Right forelimb (tissue), 1 donor: Measurements from ENCODE around the gene RBL1.
A peak's percentile ranks its signal among the peaks of the same experiment; 100 is the strongest.
"Not testable (repeated sequence)": the region's sequence is repeated elsewhere in the genome, so short reads cannot be mapped to it uniquely, and the experiment has no call there.

ENCODE experiments used
- DNase-seq: peaks from one replicate; pipeline ENCODE4 v3.0.0-alpha.2; 2018

Gene RBL1, protein sequence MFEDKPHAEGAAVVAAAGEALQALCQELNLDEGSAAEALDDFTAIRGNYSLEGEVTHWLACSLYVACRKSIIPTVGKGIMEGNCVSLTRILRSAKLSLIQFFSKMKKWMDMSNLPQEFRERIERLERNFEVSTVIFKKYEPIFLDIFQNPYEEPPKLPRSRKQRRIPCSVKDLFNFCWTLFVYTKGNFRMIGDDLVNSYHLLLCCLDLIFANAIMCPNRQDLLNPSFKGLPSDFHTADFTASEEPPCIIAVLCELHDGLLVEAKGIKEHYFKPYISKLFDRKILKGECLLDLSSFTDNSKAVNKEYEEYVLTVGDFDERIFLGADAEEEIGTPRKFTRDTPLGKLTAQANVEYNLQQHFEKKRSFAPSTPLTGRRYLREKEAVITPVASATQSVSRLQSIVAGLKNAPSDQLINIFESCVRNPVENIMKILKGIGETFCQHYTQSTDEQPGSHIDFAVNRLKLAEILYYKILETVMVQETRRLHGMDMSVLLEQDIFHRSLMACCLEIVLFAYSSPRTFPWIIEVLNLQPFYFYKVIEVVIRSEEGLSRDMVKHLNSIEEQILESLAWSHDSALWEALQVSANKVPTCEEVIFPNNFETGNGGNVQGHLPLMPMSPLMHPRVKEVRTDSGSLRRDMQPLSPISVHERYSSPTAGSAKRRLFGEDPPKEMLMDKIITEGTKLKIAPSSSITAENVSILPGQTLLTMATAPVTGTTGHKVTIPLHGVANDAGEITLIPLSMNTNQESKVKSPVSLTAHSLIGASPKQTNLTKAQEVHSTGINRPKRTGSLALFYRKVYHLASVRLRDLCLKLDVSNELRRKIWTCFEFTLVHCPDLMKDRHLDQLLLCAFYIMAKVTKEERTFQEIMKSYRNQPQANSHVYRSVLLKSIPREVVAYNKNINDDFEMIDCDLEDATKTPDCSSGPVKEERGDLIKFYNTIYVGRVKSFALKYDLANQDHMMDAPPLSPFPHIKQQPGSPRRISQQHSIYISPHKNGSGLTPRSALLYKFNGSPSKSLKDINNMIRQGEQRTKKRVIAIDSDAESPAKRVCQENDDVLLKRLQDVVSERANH

DNA sequence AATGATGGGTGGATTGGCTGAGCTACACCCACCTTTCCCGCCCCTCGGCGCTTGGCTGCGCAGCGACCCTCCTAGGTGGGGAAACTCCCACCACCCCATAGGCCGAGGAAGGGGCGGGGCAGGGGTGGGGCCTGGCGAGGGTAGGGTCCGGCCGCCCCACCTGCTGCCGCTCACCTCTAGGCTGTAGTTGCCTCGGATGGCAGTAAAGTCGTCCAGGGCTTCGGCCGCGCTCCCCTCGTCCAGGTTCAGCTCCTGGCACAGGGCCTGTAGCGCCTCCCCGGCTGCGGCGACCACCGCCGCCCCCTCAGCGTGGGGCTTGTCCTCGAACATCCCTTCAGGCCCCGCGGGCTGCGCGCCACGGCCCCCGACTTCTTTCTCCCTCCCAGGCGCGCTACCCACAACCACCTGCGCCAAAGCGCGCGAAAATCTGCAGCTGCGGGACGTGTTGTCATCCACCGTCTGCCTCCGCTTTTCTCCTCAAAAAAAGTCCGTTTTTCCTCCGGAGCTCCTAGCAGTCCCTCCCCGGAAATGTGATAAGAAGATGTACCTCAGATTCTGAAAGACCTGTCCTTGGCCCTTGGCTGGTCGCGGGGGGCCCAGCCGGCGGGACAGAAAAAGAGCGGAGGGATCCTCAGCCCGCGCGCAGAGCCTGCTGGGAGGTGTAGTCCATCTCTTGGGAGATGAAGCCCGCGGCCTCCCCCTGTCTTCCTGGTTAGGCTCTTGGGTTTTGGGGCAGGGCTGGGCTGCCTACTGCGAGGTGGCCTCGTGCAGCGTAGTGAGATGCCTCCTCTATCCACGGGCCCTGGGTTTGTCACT is at the start of gene RBL1:
RBL1 (minus strand) TSS at position 399 of the 816 bp plus-strand sequence; CDS start at position 330, 69 bp downstream.
- peak; percentile 92 for DNase-seq

DNA sequence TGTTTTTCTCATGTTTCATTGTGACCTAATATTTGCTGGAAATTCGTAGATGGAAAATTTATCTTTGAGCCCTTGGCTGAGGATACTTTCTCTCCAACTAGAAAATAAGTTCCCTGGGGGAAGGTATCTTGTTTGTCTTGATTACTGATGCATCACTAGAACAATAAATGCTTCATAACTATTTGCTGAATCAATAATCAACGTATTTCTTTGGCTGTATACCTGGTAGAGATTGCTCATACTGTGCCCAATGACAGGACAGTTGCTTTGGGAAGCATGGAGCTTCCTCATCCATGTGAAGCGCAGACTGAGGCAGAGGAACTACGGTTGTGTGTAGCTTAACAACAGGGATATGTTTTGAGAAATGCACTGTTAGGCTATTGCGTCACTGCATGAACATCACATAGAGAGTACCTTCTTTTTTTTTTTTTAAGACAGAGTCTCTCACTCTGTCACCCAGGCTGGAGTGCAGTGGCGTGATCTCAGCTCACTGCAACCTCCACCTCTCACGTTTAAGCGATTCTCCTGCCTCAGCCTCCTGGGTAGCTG is 49.1 kb upstream of the RBL1 start:
- no peak for DNase-seq

DNA sequence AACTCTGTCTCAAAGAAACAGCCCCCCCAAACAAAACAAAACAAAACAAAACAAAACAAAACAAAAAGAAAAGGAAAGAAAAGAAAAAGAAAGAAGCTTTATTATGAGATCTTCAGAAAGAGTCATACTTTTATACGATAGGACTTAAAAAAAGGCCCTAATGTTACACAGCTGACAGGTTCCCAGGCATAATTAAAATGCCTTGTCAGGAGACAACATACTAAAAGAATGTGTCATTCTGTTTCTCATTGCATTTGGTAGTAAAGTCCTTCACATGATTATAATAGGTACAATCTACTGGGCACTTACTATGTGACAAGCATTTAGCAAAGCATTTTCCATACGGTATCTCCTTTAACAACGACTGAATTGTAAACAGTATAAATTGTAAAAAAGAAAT is 46.9 kb upstream of the RBL1 start:
- DNase-seq = no peak

DNA sequence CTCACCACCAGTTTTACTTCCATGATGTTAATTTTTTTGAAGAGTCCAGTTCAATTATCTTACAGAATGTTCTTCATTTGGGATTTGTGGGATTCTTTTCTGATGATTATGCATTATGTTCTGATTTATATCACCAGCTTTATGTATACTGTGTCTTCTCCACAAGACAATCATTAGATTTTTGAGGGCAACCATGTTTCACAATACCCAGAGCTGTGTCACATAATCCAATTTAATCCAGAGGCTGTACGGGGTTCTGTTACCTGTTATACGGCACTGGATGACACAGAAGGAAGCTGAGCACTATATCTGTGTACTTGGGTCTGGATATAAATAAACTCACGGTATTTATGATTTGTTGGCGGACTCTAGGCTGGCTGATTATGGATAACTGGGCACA is 41.8 kb upstream of the RBL1 start:
- DNase-seq = no peak

DNA sequence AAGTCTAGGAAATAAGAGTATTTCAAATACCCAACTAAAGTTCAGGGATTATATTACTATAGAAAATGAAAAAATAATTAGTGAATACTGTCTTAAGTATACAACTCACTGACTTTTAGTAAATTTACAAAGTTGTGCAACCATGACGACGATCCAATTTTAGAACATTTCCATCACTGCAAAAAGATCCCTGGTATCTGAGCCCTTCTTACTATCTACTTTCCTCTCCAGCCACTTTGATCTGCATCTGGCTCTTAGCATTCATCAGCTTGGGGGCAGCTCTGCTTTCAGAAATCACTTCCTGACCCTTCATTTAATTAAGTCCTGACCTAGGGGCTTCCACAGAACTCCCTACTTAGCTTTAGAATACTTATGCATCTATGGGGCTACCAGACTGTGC is 38.2 kb upstream of the RBL1 start:
- DNase-seq = no peak

DNA sequence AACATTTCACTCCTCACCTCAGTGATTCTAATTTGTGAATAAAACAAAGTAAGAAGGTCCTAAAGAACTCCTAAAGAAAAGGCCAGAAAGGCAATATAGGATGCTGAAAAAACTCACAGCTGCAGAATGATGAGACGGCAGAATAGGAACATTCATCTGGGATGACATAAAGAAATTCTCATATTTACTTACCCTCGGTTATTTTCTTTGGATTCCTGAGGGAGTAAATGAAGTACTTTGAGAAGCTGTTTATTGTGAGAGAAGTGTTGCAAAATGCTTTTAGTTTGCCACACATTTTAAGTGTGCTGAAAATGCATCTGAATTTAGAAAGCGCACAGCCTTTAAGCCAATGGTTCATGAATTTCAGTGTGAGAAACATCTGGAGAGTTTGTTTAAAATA is 35.7 kb upstream of the RBL1 start:
- DNase-seq = no peak

DNA sequence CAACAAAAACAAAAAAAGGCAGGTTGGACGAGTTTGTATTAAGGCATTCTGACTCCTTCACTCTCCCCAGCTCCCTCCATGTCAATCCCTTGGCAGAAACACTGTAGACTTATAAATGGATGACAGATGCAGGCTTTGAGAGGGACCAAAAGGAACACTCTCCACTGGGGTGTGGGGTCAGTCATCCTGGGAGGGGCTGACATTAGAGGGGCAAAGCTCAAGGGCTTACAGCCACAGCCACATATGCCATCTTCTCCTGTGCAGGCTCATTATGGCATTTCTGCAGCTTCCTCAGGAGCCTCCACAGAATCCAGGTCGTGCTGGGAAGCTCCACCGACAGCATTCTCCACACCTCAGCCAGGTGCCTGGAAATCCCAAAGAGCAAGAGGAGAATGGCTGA is 33.0 kb upstream of the RBL1 start:
- no peak for DNase-seq

DNA sequence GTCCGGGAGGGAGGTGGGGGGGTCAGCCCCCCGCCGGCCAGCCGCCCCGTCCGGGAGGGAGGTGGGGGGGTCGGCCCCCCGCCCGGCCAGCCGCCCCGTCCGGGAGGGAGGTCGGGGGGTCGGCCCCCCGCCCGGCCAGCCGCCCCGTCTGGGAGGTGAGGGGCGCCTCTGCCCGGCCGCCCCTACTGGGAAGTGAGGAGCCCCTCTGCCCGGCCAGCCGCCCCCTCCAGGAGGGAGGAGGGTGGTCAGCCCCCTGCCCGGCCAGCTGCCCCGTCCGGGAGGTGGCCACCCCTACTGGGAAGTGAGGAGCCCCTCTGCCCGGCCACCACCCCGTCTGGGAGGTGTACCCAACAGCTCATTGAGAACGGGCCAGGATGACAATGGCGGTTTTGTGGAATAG is 30.5 kb upstream of the RBL1 start:
- DNase-seq = not testable (repeated sequence)

DNA sequence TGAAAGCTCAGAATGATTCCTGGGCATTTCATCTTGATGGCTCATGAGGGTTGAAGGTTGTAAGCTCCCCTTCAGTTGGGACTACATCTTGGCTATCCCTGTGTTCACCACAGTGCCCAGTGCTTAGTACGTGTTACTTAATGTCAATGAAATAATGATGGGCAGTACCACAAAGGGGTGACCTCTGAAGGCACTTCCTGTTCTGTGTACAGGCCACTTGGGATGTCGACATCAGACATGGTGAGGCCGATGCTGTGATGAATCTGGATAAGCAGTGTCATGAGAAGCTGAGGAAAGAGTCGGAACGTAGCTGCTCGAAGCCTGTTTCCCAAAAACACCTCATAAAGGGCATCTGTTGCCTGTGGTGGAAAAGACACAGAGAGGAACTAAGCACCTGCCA is 27.6 kb upstream of the RBL1 start:
- no peak for DNase-seq

DNA sequence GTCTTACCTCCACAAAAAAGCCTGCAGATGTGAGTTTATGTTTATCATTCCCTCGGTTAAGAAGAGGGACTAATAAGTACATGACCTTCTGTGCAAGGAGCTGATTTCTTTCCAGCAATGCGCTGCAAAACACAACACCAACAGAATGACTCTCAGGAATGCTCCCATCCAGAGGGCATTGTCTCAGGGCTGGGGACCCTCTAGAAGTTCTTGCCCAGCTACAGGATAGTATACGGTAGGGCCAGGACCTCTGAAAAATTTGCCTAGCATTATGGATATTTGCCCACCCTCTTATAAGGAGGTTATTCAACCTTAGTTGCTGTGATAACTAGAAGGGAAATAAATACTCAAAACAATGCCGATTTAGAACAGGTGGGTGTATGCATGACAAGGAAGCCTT is 24.7 kb upstream of the RBL1 start:
- no peak for DNase-seq

DNA sequence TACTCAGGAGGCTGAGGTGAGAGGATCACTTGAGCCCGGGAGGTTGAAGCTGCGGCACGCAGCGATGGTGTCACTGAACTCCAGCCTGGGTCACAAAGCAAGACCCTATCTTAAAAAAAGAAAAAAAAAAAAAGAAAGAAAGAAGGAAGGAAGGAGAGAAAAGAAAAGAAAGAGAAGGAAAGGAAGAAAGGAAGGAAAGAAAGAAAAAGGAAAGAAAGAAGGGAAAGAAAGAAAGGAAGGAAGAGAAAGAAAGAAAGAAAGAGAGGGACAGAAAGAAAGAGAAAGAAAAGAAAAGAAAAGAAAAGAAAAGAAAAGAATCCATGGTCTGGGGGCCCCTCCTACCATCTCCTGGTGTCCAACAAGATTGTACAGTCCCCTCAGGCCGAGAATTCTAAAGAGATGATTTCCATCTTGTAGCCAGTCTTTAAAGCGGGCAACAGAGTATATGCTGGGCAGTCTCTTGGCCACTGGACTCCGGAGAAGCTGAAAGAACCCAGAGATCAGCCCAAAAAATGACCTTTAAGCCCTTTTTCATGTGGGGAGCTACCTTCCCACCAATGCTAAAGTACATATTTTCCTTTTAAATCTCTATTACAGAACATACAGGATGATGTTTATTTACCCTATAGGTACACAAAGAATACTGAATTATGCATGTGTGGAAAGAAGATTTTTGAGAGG is 23.7 kb upstream of the RBL1 start:
- DNase-seq = no peak

DNA sequence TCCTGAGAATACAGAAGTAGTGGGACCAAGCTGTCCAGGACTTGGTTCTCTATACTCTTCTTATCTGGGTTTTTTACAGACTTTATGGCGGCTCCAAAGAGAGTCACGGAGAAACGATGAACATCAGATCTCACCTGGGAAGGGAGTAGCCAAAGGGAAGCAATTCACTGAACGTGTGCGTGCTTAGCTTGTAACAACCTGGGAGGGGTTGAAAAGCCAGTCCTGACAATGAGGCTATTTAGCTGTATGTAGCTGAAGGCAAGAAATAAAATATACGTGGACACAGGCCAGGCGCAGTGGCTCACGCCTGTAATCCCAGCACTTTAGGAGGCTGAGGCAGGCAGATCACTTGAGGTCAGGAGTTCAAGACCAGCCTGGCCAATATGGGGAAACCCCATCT is 18.2 kb upstream of the RBL1 start:
- no peak for DNase-seq

DNA sequence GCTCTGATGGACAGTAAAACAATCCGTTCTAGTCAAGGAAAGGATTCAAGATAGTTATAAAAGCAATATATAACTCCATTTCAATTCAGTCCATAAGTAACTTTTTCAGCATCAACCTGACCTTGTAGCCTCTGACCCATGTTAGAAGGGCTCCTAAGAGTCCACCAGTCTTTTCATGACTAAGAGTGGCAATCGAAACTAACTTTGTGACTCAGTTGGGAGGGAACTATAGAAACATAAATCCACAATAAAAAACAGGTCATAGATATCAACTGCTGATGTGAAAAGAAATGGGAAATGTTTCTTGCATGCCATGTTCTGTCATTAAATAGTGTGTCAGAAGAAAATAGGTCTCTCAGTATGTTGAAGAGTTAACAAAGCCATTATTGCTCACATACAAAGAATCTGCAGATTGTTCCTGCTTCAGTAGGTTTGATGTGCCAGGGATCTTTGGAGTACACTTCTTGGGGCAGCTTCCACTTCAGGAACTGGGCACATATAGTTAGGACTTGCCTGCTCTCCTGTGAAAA is 16.2 kb upstream of the RBL1 start:
- no peak for DNase-seq

DNA sequence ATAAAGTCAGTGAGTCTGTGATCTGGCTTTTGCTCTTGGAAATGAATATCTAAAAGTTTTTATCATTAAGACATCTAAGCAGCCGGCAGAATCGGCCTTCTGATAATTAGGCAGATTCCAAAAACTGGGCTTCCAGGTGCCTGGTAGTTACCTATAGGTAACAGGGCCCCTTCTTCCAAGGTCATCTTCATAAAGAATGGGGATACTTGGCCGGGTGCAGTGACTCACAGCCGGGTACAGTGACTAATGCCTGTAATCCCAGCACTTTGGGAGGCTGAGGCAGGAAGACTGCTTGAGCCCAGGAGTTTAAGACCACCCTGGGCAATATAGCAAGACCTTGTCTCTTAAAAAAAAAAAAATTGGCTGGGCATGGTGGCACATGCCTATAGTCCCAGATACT is 12.9 kb upstream of the RBL1 start:
- no peak for DNase-seq

DNA sequence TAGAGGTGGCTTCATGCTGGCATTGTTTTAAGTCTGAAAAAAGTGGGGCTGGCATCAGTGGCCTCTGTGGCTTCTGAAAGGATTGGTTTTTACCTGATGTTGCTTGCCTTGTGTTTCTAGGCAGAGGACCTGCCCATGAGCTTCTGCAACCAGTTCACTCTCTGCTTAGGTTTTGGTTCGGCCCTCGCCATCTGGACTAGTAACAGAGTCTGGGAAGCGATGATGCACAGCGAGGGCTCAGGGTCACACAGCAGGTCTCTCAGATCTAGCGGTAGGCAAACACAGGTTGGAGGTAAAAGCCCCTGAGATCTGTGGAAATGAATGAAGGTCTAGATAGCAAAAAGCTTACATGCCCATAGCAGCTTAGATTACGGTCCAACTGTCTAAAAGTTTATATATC is 6.8 kb upstream of the RBL1 start:
- DNase-seq = no peak

DNA sequence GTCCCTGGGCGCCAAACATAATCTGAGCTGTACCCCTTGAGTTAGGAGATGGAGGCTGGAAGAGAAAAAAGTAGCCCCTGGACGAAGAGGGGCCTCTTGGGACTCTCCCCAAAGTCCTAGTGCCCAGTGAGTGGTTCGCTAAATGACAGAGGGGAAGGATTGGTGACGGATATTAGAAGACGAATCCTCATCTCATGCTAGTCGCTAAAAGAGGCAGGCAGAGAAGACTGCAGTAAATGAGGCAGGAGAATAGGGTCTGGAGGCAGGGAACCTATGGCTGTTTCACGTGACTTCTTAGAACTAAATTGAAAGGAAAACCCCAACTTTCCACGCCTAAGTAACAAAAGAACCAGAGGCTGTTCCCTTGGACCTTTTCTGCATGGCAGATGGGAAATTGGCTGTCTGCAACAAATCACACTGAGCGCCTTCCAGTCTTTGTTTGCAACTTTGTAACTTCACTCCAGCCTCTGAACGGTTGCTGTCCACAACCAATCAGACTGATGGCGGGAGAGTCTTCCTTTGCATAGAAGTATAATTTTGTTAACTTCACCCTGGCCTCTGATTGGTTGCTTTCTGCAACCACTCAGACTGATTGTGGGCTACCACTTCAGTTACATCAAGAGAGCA is 731 bp upstream of the RBL1 start:
- DNase-seq = no peak

DNA sequence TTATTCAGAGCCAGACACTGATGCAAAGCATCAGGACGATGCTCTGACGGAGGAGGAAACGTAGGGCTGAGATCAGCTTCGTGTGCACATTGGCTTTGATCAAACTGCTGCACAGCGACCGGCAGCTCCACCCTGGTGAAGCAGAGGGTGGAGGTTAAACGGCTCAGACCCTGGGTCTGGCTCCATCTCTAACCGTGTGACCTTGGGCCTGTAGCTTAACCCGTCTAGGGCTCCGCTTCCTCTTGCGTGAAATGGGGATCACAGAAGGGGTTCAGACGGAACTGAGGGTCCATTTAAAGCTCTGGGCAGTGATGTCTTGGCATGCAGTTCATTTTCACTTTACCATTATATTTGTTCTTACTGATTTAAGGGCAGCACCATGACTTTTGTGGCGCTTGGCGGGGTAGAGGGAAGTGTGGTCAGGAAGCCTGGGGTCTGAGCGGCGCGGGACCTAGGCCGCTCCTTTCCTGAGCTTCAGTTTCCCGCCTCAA is 644 bp downstream of the RBL1 start:
- no peak for DNase-seq

DNA sequence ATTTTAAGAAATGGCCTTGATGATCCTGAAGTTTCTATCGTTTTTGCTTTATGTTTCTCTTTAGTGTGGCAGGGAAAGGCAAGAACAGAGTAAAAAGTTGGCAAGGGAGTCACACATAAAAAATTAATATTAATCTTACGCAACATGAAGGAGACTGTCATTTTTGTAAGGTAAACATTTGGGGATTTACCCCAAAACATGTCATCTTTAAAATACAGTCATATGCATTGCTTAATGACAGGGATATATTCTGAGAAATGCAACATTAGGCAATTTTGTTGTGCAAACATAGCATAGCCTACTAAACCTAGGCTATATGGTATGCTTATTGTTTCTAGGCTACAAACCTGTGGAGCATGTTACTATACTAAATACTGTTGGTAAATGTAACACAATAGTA is 5.4 kb downstream of the RBL1 start:
- DNase-seq = no peak

DNA sequence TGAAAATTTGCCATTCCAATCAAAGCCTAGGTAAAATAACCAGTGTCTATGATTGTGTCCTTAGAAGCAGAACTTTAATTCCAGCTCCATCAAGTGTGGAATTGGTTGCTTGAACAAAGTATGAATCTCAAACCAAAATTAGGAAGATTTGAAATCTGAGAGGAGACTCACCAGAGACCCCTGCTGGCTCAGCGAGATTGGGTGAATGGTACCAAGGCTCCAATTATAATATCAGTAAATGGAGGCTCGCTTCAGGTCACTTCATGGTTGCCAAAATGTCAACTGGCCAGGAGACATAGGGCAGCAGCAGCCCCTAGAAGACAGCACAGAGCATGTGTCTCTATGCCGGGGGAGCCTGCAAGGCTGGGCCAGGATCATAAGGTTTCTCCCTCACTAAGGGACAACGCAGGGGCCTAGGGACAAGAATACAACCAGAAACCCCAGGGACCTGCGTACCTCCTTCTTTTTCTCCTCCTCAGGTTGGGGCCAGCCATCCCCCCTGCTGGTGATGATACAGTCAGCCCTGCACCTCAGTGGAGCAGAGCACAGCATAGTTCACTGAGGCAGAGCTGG is 14.0 kb downstream of the RBL1 start:
- DNase-seq = no peak

DNA sequence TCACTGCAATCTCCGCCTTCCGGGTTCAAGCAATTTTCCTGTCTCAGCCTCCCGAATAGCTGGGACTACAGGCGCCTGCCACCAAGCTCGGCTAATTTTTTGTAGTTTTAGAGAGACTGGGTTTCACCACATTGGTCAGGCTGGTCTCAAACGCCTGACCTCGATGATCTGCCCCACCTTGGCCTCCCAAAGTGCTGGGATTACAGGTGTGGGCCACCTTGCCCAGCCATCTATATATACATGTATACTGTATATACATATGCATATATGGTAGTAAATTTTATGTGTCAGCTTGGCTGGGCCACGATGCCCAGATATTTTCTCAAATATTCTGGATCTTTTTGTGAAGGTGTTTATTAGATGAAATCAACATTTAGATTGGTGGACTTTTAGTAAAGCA is 18.8 kb downstream of the RBL1 start:
- no peak for DNase-seq
